ENCODE data around the gene RNF133.

- TF ChIP-seq CTCF (IDR thresholded peaks at IDR 0.05) (no peak), POLR2A (IDR thresholded peaks at IDR 0.05) (no peak), EP300 (IDR thresholded peaks at IDR 0.05) (no peak), POLR2AphosphoS5 (IDR thresholded peaks at IDR 0.05) (no peak)
These were observed 47.5 kb downstream of the RNF133 start for GRCh38 chr7:122651451-122651850.
